Measurements from ENCODE around the gene ENTR1. TPM values are rescaled to one million over a fixed set of nuclear protein-coding genes. Genes with fewer than 3 reads are reported as not detected.

The ENTR1 gene
- total RNA-seq, 1 experiment from 2014 or later: 90.8 TPM

- POLR2A ChIA-PET: no interaction called here
- H3K4me3 ChIP-seq (ENCODE audit: low read depth in 2 of 2, low read length in 2 of 2): peak overlapping the region; percentile 62 to 69
- TF ChIP-seq TCF7L2 (IDR thresholded peaks at IDR 0.05; ENCODE audit: low read depth, low read length): no peak
These were observed 27.0 kb upstream of the ENTR1 start for GRCh38 chr9:136437430-136437829.

GRCh38 chr9:136436055-136436634 is 25.7 kb upstream of the ENTR1 start:
- Histone ChIP-seq H3K4me1 (ENCODE audit: control insufficient read depth, insufficient read depth, low read length) (no peaks in the 10 kb centered on the region), H3K36me3 (ENCODE audit: control insufficient read depth, insufficient read depth, low read length) (no peaks in the 10 kb centered on the region; the same call in 1 of the 2 replicates), H3K9me3 (ENCODE audit: control insufficient read depth, insufficient read depth, low read depth, low read length) (no peaks in the 10 kb centered on the region), H3K4me3 (ENCODE audit: low read depth in 2 of 2, low read length in 2 of 2) (no peak overlapping the region), H3K27ac (ENCODE audit: low read length) (no peak overlapping the region), H3K27me3 (ENCODE audit: control insufficient read depth, insufficient read depth, low read length) (no peaks in the 10 kb centered on the region)
- no peak for ATAC-seq
- DNase-seq (ENCODE audit: low read depth, low spot score): no peak
- in situ Hi-C loops (cut with HindIII; ENCODE audit: low pct_unique_long_range_greater_than_20kb, low sequenced_read_pairs) (no loop called here), intact Hi-C loops (cut with micrococcal nuclease; ENCODE audit: unreplicated experiment) (no loop called here)
- CTCF ChIA-PET: no interaction called here
- POLR2A ChIA-PET: interaction anchor here (0.6 kb wide), 1 partner anchor 42 kb away, joined by 8 read pairs; no protein-coding TSS in a partner anchor
- no TSS peak for BruUV-seq (replicated peaks)
- no peak for TF ChIP-seq REST (IDR thresholded peaks at IDR 0.05; ENCODE audit: insufficient read depth in 1 of 2, low read depth in 2 of 2, low read length in 1 of 2)
- TF ChIP-seq SIN3A (IDR thresholded peaks at IDR 0.05; ENCODE audit: borderline replicate concordance, insufficient read depth, low read depth, low read length): no peak
- no peak for TF ChIP-seq CTCF (IDR thresholded peaks at IDR 0.05)

More at GRCh38 chr9:136437430-136437829, 27.0 kb upstream of the ENTR1 start:
- H3K9me3 ChIP-seq (ENCODE audit: control insufficient read depth, insufficient read depth, low read depth, low read length): no peaks in the 10 kb centered on the region
- H3K27me3 ChIP-seq (ENCODE audit: control insufficient read depth, insufficient read depth, low read length): no peaks in the 10 kb centered on the region
- CTCF ChIA-PET: interaction anchor here (0.6 kb wide), 1 partner anchor 126 kb away, joined by 3 read pairs; no protein-coding TSS in a partner anchor
- ATAC-seq (no peak), DNase-seq (ENCODE audit: low read depth, low spot score) (no peak)
- in situ Hi-C loops (cut with HindIII; ENCODE audit: low pct_unique_long_range_greater_than_20kb, low sequenced_read_pairs) (no loop called here), intact Hi-C loops (cut with micrococcal nuclease; ENCODE audit: unreplicated experiment) (no loop called here)
- H3K36me3 ChIP-seq (ENCODE audit: control insufficient read depth, insufficient read depth, low read length): no peaks in the 10 kb centered on the region; the same call in 1 of the 2 replicates
- no TSS peak for BruUV-seq (replicated peaks)
- H3K4me1 ChIP-seq (ENCODE audit: control insufficient read depth, insufficient read depth, low read length): no peaks in the 10 kb centered on the region
- H3K27ac ChIP-seq (ENCODE audit: low read length): peak overlapping the region; percentile 23; the same call in 1 of the 2 replicates

- BruUV-seq (replicated peaks): no TSS peak
- TF ChIP-seq TCF7L2 (IDR thresholded peaks at IDR 0.05; ENCODE audit: low read depth, low read length): no peak
- TF ChIP-seq POLR2AphosphoS5 (IDR thresholded peaks at IDR 0.05; ENCODE audit: low read depth, low read length): no peak
- no peak for TF ChIP-seq CTCF (IDR thresholded peaks at IDR 0.05)
- no peak for TF ChIP-seq REST (IDR thresholded peaks at IDR 0.05; ENCODE audit: insufficient read depth in 1 of 2, low read depth in 2 of 2, low read length in 1 of 2)
- no peak for TF ChIP-seq SIN3A (IDR thresholded peaks at IDR 0.05; ENCODE audit: borderline replicate concordance, insufficient read depth, low read depth, low read length)
- H3K27me3 ChIP-seq (ENCODE audit: control insufficient read depth, insufficient read depth, low read length): no peaks in the 10 kb centered on the region
- no peaks in the 10 kb centered on the region for H3K4me1 ChIP-seq (ENCODE audit: control insufficient read depth, insufficient read depth, low read length)
- no peaks in the 10 kb centered on the region for H3K9me3 ChIP-seq (ENCODE audit: control insufficient read depth, insufficient read depth, low read depth, low read length)
- no peak overlapping the region for H3K27ac ChIP-seq (ENCODE audit: low read length)
- ChIA-PET CTCF (no interaction called here), POLR2A (no interaction called here)
- ATAC-seq (no peak), DNase-seq (ENCODE audit: low read depth, low spot score) (no peak)
- in situ Hi-C loops (cut with HindIII; ENCODE audit: low pct_unique_long_range_greater_than_20kb, low sequenced_read_pairs) (no loop called here), intact Hi-C loops (cut with micrococcal nuclease; ENCODE audit: unreplicated experiment) (no loop called here)
- no peak overlapping the region for H3K4me3 ChIP-seq (ENCODE audit: low read depth in 2 of 2, low read length in 2 of 2)
- H3K36me3 ChIP-seq (ENCODE audit: control insufficient read depth, insufficient read depth, low read length): no peaks in the 10 kb centered on the region
These were observed 24.3 kb upstream of the ENTR1 start for GRCh38 chr9:136434580-136435169.
